Lower lobe of right lung (tissue), 2 donors: ENCODE measurements around the gene PNMA1. TPM values are rescaled to one million over a fixed set of nuclear protein-coding genes. Genes with fewer than 3 reads are reported as not detected.

ENCODE experiments used
- ATAC-seq, 2 donors: fragments of 200-7000 bp; cut with Tn5 transposase; one replicate each; pipeline ENCODE4 v1.9.1; 2020 to 2022; ENCODE audit warnings: mild to moderate bottlenecking in 2 of 2, moderate library complexity in 2 of 2
- DNase-seq: peaks from one replicate; pipeline ENCODE4 v3.0.0-alpha.2; 2020
- H3K27ac ChIP-seq: fragments of 200-600 bp; one replicate; pipeline ENCODE4 v1.8.0; 2022
- H3K27me3 ChIP-seq: fragments of 200-600 bp; one replicate; pipeline ENCODE4 v1.8.0; 2022; ENCODE audit warnings: low read depth
- H3K36me3 ChIP-seq: fragments of 200-600 bp; one replicate; pipeline ENCODE4 v1.8.0; 2022; ENCODE audit warnings: mild to moderate bottlenecking
- H3K4me1 ChIP-seq: fragments of 200-600 bp; one replicate; pipeline ENCODE4 v1.8.0; 2022
- H3K4me3 ChIP-seq: fragments of 200-600 bp; one replicate; pipeline ENCODE4 v1.8.0; 2022; ENCODE audit warnings: mild to moderate bottlenecking
- H3K9me3 ChIP-seq: fragments of 200-600 bp; one replicate; pipeline ENCODE4 v1.8.0; 2022
- intact Hi-C: fragments of 100-400 bp; cut with DNase I; formaldehyde crosslinking; loops from one replicate; pipeline ENCODE4 v1.11.0; 2022
- total RNA-seq: library from RNA; stranded (reverse); fragmentation: NEBNext Ultra II Directional; extraction: Animal tissue kit (Norgen Biotek cat#: 25700); gene quantifications from one replicate; pipeline ENCODE4 v1.2.1, GENCODE V29; 2021
- TF ChIP-seq, protein P1 (sequence below): fragments of 200-600 bp; IDR thresholded peaks from one replicate; pipeline ENCODE4 v1.8.0; 2022; ENCODE audit warnings: antibody characterized with exemption, mild to moderate bottlenecking
- donor health status: DM: no; HTN: yes; CAD: no; lungs with severe emphysema.

PNMA1 gene
- total RNA-seq, 1 donor from 2014 or later, result 24.4 TPM

DNA sequence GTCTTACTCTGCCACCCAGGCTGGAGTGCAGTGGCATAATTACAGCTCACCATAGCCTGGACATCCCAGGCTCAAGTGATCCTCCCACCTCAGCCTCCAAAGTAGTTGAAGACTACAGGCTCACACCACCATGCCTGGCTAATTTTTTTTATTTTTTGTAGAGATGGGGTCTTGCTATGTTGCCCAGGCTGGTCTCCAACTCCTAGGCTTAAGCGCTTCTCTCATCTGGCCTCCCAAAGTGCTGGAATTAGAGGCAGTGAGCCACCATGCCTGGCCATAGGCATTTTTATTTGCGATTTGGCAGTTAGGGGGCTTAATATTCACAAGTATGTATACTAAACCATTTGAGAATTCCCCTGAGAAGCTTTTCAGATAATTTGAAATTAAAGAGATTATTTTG, 19.1 kb downstream of the PNMA1 start:
- no peak for ATAC-seq
- no peak for DNase-seq
- H3K27me3 ChIP-seq, result no peaks in the 10 kb centered on the region
- no peaks in the 10 kb centered on the region for H3K4me1 ChIP-seq
- peaks cover 49% of the 10 kb centered on the region for H3K36me3 ChIP-seq
- no peaks in the 10 kb centered on the region for H3K9me3 ChIP-seq
- H3K4me3 ChIP-seq, result no peak overlapping the region
- H3K27ac ChIP-seq, result no peak overlapping the region
- intact Hi-C loops, result no loop called here
- TF ChIP-seq, protein P1, sequence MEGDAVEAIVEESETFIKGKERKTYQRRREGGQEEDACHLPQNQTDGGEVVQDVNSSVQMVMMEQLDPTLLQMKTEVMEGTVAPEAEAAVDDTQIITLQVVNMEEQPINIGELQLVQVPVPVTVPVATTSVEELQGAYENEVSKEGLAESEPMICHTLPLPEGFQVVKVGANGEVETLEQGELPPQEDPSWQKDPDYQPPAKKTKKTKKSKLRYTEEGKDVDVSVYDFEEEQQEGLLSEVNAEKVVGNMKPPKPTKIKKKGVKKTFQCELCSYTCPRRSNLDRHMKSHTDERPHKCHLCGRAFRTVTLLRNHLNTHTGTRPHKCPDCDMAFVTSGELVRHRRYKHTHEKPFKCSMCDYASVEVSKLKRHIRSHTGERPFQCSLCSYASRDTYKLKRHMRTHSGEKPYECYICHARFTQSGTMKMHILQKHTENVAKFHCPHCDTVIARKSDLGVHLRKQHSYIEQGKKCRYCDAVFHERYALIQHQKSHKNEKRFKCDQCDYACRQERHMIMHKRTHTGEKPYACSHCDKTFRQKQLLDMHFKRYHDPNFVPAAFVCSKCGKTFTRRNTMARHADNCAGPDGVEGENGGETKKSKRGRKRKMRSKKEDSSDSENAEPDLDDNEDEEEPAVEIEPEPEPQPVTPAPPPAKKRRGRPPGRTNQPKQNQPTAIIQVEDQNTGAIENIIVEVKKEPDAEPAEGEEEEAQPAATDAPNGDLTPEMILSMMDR, result no peak

DNA sequence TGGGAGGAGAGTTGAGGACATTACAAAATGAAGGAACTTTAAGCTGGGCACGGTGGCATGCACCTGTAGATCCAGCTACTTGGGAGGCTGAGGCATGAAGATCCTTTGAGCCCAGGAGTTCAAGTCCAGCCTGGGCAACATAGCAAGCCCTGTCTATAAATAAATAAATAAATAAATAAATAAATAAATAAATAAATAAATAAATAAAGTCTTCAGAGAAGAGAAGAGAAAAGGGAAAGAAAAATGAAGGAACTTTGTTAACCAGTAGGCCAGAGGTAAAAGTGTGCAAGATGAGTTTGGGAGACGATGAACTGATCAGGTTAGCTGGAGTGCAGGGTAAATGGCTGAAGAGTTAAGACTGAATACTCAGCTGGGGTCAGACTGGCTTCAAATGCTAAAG, 20.1 kb downstream of the PNMA1 start:
- no peaks in the 10 kb centered on the region for H3K9me3 ChIP-seq
- TF ChIP-seq, protein P1, result no peak
- H3K36me3 ChIP-seq, result peaks cover 58% of the 10 kb centered on the region
- H3K4me1 ChIP-seq, result no peaks in the 10 kb centered on the region
- no peak for DNase-seq
- H3K27ac ChIP-seq, result no peak overlapping the region
- no peaks in the 10 kb centered on the region for H3K27me3 ChIP-seq
- intact Hi-C loops, result no loop called here
- H3K4me3 ChIP-seq, result no peak overlapping the region
- no peak for ATAC-seq

DNA sequence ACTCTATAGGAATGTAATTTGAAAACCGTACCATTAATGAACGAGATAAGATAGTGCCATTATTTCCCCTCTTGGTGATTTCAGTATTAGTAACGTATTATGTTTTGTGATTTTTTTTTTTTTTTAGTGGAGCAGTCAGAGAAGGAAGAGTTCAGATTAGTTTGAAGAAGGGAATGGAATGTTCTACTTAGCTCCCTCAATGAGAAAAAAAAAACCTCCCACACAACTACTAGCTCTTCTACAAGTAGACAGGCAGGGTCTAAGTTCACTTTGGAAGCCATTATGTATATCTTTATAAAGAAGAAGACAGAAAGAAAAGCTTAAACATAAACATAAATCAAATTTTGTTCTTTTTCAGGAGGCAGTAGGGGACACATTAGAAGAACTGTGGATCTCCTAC, 27.3 kb downstream of the PNMA1 start:
- no peaks in the 10 kb centered on the region for H3K4me1 ChIP-seq
- peaks cover 33% of the 10 kb centered on the region for H3K36me3 ChIP-seq
- intact Hi-C loops, result no loop called here
- no peaks in the 10 kb centered on the region for H3K27me3 ChIP-seq
- H3K4me3 ChIP-seq, result no peak overlapping the region
- DNase-seq, result no peak
- no peak overlapping the region for H3K27ac ChIP-seq
- ATAC-seq, result no peak
- TF ChIP-seq, protein P1, result no peak
- H3K9me3 ChIP-seq, result no peaks in the 10 kb centered on the region

DNA sequence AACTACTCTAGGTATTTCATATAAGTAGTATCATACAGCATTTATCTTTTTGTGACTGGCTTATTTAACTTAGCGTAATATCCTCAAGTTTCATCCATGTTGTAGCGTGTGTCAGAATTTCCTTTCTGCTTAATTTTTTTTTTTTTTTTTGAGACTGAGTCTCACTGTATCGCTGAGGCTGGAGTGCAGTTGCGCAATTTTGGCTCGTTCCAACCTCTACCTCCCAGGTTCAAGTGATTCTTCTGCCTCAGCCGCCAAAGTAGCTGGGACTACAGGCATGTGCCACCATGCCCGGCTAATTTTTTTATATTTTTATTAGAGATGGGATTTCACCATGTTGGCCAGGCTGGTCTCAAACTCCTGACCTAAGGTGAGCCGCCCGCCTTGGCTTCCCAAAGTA, 28.9 kb downstream of the PNMA1 start:
- H3K27me3 ChIP-seq, result no peaks in the 10 kb centered on the region
- H3K36me3 ChIP-seq, result peaks cover 24% of the 10 kb centered on the region
- no peaks in the 10 kb centered on the region for H3K4me1 ChIP-seq
- no peaks in the 10 kb centered on the region for H3K9me3 ChIP-seq
- TF ChIP-seq, protein P1, result no peak
- ATAC-seq (no peak), DNase-seq (peak; percentile 51)
- intact Hi-C loops, result no loop called here
- H3K27ac ChIP-seq, result no peak overlapping the region
- no peak overlapping the region for H3K4me3 ChIP-seq

DNA sequence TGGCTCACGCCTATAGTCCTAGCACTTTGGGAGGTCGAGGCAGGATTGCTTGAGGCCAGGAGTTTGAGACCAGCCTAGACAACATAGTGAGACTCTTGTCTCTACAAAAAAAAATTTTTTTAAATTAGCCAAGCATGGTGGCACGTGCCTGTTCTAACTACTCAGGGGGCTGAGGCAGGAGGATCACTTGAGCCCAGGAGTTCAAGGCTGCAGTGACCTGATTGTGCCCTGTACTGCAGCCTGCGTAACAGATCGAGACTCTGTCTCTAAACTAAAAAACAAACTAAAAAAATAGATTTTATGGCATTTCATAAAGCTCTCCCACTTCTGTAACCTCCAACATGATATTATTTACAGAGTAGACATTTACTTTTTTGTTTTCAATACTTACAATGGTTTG, 29.6 kb downstream of the PNMA1 start:
- Histone ChIP-seq H3K9me3 (no peaks in the 10 kb centered on the region), H3K4me1 (no peaks in the 10 kb centered on the region), H3K27ac (no peak overlapping the region), H3K27me3 (no peaks in the 10 kb centered on the region), H3K4me3 (no peak overlapping the region), H3K36me3 (peaks cover 17% of the 10 kb centered on the region)
- DNase-seq (no peak), ATAC-seq (no peak)
- intact Hi-C loops, result no loop called here
- TF ChIP-seq, protein P1, result no peak

DNA sequence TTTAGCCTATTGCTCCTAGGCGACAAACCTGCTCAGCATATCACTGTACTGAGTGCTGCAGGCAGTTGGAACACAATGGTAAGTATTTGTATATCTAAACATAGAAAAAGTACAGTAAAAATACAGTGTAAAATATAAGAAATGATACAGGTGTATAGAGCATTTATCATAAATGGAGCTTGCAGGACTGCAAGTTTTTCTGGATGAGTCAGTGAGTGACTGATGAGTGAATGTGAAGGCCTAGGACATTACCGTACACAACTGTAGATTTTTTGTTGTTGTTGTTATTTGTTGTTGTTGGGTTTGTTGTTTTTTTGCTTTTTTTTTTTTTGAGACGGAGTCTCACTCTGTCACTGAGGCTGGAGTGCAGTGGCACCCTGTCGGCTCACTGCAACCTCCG, 33.4 kb downstream of the PNMA1 start:
- no peak for DNase-seq
- TF ChIP-seq, protein P1, result no peak
- H3K9me3 ChIP-seq, result no peaks in the 10 kb centered on the region
- H3K4me1 ChIP-seq, result no peaks in the 10 kb centered on the region
- no peaks in the 10 kb centered on the region for H3K27me3 ChIP-seq
- no peaks in the 10 kb centered on the region for H3K36me3 ChIP-seq
- no peak for ATAC-seq
- intact Hi-C loops, result no loop called here
- H3K27ac ChIP-seq, result no peak overlapping the region
- H3K4me3 ChIP-seq, result no peak overlapping the region
